Stimulated activated CD8-positive, alpha-beta memory T cell treated with anti-CD3 and anti-CD28 coated beads, Interleukin-12 subunit alpha, Interleukin-12 subunit beta, amount 100 ng/mL, for 4 hours (primary cell): ENCODE data around the gene TENT4B.

Experiments used
- DNase-seq: peaks from one replicate; pipeline ENCODE4 v3.0.0-alpha.2; 2020; ENCODE audit warnings: low read depth

The TENT4B gene

DNA sequence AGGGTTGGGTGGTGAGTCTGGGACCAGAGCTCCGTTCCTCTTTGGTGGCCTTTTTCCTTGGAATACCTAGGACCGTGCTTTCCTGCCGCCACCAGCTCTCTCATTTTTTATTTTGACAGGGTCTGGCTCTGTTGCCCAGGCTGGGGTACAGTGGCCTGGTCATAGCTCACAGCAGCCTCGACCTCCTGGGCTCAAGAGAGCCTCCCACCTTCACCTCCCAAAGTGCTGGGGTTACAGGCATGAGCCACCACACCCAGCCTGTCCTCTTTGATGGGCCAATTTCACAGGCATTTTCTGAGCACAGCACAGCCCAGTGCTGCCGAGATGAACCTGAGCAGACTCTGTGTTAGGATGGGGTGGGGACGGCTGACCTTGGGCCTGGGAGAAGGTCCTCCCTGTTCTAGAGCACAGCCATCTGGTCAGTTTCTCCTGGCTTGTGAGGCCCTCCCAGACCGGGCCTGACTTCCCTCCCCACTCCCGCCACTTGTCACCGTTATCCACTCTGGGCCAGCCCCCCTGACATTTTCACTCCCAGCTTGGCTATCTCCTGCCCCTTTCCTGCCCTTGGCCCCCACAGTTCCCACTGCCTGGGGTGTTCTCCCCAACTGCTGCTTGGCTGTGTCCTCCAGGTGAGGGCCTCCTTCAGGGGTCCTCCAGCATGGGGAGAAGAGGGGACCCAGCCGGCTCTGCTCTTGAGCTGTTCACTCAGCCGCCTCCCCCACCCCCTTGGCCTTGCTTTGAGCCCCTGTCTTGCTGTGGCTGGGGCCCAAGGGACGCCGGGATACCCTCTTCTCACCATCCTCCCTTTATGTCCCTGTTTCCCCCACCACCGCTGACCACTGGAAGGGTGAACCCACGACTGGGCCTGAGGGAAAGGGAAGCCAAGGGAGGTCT, 118.3 kb downstream of the TENT4B start:
- no peak for DNase-seq

DNA sequence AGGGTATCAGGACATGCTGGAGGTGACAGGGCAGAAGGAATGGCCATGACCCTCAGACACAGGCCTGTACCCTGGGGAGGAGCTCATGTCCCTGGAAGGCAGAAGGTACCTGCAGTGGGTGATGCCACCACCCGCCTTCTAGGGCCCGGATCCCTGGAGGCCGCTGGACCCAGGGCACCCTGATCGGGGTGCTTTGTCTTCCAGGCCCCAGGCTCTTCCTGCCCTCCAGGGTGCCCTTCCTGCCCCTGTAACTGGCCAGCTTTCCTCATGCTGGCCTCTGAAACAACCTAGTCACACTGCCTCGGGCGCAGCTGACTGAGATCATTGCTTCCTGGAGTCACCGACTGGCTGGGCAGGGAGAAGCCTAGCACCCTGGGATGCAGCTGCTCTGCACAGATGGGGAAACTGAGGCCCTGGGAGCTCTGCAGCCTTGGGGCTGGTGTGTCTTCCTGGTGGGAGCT, 119.0 kb downstream of the TENT4B start:
- DNase-seq: no peak

DNA sequence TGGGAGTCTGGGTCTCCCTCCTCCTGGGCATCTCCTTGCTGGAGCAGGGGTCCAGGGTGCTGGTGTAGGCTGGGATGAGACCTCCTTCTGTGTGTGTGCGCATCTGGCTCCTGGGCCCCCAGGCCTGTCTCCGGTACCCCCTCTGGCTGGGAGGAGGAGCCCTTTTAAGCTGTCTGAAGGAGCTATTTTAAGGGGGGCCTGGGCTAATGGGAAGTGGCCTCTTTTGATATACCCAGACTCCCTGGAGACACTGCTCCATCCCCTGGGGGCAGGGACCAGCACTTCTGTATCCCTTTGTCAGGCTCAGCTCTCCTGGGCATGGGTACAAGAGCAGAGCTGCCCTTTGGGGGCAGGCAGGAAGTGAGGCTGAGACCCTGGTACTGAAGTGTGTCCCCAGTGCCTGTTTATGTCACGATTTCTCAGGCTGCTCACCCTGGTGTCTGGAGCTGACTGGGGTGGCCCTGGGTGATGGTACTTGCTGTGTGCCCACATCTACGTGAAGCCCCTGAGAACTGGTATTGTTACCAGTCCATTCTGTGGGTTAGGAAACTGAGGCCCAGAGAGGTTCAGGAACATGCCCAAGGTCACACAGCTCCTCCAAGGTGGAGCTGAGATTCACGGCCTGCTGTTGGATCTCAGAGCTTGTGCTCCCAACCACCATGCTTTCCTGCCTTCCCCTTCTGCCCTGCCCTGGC, 119.7 kb downstream of the TENT4B start:
- no peak for DNase-seq

DNA sequence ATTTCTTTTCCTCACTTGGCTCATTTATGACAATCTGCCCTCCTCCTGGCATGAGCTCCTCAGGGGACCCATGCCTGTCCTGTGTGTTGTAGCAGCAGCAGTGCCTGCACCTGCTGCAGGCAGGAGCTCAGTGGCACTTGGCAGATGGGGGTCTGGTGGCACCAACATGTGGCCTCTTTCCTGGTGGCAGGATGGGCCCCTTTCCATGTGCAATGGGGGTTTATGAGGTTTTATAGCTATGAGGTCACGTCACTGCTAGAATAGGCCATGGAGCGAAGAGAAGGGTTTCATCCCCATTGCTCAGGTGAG, 120.2 kb downstream of the TENT4B start:
- no peak for DNase-seq

DNA sequence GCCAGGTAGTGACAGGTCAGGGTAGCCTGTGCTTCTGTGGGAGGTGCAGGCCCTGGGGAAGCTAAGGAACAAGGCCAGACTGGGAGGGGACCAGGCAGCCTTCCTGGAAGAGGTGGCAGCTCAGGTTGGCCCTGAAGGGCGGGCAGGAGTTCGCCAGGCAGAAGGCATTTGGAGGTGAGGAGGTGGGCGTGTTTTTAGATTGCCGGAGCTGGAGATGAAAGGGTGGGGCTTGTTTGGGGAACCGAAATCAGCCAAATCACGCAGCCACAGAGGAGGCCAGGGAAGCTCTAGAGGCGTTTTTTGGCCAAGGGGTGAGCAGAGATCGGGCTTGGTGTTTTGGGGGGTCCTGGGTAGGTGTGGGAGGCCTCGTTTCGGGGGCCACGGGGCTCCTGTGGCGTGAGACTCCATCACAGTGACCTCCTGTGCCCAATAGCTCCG, 120.8 kb downstream of the TENT4B start:
- DNase-seq: no peak

DNA sequence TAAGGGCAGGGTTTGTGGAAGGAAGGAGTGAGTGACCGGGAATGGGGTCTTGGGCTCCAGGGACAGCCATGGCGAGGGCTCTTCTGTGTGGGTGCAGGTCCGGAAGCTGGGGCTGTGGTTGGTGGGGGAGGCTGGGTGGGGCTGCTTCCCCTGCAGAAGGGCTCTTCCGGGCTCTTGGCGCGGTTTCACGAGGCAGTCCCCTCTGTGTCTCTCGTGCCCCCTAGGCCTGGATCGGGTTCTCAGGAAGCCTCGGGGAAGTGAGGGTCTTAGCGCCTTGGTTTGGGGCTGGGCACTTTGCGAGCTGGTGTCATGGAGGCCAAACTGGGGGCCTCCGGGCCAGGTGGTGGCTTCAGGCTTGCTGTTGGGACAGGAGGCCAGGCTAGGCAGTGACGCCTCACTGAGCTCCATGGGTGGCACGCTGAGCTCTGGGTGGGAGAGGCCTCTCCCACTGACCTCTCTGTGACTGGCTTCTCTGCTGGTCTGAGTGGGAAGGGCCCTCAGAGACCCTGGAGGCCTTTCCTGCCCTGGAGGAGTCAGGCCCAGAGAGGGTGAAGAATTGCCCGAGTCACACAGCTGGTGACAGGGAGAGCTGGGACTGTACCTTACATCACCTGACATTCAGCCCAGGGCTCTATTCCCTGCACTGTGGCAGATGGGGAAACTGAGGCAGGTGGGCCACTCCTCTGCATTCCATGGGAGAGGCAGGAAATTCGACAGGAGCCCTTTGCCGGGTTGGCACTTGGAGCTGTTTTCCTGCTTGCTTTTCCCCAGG, 121.4 kb downstream of the TENT4B start:
- DNase-seq: no peak

DNA sequence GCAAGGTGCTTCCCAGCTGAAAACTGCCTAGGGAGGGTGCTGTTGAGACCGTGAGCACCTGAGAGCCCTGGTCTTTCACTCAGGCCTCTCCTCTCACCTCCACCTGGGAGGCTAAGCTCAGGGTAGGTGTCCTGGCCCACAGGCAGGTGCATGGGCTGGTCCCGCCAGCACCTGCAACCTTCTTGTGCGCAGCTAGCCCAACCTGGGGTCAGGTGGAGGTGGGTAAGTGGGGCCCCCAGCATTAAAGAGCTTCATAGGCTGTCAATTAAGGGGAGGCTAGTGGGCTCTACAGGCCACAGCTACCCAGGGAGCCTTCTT, 122.0 kb downstream of the TENT4B start:
- DNase-seq: no peak

DNA sequence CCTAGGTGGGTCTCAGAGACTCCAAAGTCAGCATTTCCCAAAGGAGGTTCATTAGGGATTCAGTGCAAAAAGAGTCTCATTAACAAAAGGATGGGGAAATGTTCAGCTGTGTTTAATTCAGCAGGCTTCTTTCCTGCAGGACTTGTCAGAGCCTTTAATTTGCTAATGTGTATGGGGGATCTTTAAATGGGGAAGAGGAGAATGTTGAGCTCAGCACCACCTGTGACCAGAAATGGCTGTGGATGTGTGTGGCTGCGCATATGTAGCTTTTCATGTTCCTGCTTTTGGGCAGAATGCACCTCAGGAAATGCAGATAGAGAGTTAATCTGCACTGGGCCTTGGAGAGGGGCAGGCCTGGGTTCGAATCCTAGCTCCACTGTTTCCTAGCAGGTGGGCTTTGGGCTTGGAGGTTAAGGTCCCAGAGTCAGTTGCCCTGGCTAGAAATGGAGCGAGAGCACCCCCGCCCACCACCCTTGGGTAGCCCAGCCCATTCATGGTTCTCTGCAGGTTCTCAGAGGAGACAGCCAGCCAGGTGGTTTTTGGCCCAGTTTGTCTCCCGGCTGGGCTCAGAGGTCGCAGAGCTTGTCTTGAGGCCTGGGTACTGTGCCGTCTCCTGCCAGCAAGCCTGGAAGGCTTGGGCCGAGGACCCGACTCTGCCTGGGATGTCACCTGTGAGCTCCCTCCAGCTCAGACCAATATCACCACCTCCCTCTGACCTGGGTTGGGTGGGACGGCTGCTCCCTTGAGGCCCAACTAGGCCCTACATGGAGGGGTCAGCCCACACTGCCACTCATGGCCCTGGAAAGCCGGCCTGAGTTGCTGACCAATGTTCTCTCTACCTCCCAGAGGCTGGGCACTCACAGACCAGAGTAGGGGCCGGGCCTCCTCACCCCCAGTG, 122.6 kb downstream of the TENT4B start:
- DNase-seq: no peak

DNA sequence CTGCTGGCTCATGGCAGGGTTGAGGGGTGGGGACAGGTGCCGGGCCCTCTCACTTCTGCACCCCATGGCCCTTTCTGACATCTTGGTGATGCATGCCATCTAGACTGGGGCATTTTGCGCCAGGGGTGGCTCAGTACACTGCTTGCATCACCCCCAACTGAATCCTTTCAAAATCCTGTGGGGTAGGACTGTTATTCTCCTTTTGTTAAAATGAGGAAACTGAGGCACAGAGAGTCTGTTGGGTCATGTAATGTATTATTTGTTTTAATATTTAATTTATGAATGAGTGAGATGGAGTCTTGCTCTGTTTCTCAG, 123.2 kb downstream of the TENT4B start:
- no peak for DNase-seq

DNA sequence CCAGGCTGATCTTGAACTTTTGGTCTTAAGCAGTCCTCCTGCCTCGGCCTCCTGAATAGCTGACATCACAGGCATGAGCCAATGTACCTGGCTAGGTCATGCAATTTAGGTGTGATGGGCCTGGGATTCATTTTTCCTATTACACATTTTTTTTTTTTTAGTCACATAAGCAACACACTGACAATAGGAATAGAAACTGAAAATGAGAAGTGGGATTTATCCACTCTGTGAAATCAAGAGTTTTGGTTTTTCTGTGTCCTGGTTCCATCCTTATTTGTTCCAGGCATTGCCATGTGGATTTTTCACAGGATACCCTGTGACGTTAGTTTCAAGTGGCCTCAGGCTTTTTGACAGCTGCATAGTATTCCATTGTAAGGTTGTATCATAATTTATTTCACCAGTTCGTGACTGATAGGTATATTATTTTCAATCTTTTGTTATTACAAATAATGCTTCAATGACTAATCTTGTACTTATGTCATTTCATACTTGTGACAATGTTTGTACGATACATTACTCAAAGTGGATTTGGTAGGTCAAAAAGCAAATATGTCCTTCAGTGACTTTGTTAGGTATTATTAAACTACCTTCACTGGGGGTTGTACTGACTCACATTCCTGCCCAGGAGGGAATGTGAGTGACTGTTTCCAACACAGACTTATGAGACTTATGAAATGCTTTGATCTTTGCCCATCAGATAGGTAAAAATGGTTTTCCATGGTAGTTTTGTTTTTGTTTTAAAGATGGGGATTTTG, 123.9 kb downstream of the TENT4B start:
- DNase-seq: no peak

DNA sequence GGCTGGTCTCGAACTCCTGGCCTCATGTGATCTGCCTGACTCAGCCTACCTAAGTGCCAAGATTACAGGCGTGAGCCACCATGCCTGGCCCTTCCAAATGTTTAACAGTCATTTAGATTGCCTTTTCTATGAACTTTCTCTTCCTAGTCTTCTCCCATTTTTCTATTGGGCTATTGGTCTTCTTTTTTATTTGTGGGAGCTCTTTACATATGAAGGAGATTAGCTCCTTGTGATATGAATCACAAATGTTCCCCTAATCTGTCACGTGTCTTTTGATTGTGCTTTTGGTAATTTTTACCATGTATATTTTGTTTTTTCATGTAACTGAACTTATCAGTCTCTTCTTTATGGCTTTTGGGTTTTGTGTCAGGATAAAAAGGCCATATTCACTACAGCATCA, 125.1 kb downstream of the TENT4B start:
- no peak for DNase-seq

DNA sequence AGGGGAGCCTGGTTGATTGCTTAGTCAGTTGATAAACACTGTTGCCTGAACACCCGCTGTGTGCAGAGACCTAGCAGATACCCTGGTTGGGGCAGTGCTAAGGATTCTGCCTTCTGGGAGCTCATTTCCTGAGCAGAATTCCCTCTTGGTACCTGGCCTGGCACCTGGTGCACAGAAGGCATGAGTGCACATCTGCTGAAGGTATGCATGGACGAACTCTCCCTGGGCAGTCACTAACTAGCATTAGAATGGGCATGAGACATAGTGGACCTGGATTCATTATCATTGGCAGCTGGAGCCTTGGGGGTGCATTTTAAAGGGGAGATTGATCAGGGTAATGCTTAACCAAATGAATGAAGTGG, 126.4 kb downstream of the TENT4B start:
- no peak for DNase-seq

DNA sequence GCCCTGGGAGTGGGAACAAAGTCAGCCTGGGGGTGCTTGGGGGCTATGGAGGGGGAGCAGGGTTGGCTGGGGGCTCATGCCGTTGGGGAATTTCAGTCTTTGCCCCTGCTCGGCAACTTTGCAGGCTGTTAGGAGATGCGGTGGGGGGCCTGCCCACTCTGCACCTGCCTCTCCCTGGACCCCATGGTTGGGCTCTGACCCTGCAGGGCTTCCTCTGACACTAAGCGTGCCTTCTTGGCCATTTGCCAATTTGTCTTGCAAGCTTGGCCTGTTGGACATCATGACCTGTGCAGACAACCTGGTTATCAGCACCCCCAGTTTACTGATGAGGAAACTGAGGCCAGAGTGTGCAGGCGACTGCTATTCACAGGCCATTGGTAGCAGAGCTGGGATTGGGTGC, 127.8 kb downstream of the TENT4B start:
- no peak for DNase-seq
